HCT116 (cell line): ENCODE results near the gene CSTF2.

Experiments used
- CTCF ChIP-seq, 3 experiments: fragments of 200-600 bp in 1 of 3; sonication (generic) in 1 of 3; IDR thresholded peaks in 2 of 3; conservative IDR thresholded peaks in 1 of 3; 2 replicates each; pipeline ENCODE4 v1.5.1; 2012 to 2017; ENCODE audit warnings: low read depth in 2 of 3, low read length in 2 of 3, antibody characterized with exemption in 1 of 3, borderline replicate concordance in 1 of 3, control low read depth in 1 of 3, mild to moderate bottlenecking in 1 of 3, mixed read lengths in 1 of 3, mixed run types in 1 of 3, moderate library complexity in 1 of 3; ENCODE audit not compliant: insufficient read depth in 1 of 3
- EGR1 ChIP-seq: IDR thresholded peaks from 2 replicates; pipeline ENCODE4 v1.6.1; 2012; ENCODE audit warnings: low read depth
- EZH2 ChIP-seq: fragments of 200-600 bp; sonication (generic); IDR thresholded peaks from 2 replicates; pipeline ENCODE4 v1.6.1; 2017; ENCODE audit warnings: antibody characterized with exemption, mixed run types
- EZH2phosphoT487 ChIP-seq: fragments of 200-600 bp; IDR thresholded peaks from 2 replicates; pipeline ENCODE4 v1.6.1; 2018; ENCODE audit warnings: antibody characterized with exemption, borderline replicate concordance
- JUND ChIP-seq: IDR thresholded peaks from 2 replicates; pipeline ENCODE4 v1.6.1; 2012
- MAX ChIP-seq: IDR thresholded peaks from 2 replicates; pipeline ENCODE4 v1.6.1; 2012
- POLR2A ChIP-seq: IDR thresholded peaks from 2 replicates; pipeline ENCODE4 v1.7.0; 2011; ENCODE audit warnings: borderline replicate concordance; ENCODE audit not compliant: insufficient read depth, insufficient read length; ENCODE audit errors: extremely low read depth
- POLR2AphosphoS5 ChIP-seq: IDR thresholded peaks from 2 replicates; pipeline ENCODE4 v1.6.1; 2011; ENCODE audit warnings: mild to moderate bottlenecking, low read depth, low read length, moderate library complexity
- REST ChIP-seq: IDR thresholded peaks from 2 replicates; pipeline ENCODE4 v1.6.1; 2012; ENCODE audit warnings: low read depth
- ZNF274 ChIP-seq: fragments of 200-500 bp; sonication (Bioruptor generic); IDR thresholded peaks from 2 replicates; pipeline ENCODE4 v1.6.1; 2014; ENCODE audit warnings: mild to moderate bottlenecking, low read depth, low read length, inconsistent platforms

- TF ChIP-seq CTCF (IDR thresholded peaks at IDR 0.05 in 2 of 3, conservative IDR thresholded peaks at IDR 0.05 in 1 of 3; ENCODE audit: borderline replicate concordance in 1 of 3, insufficient read depth in 1 of 3, low read depth in 2 of 3, low read length in 2 of 3) (no peak), EZH2 (no peak), POLR2A (no peak), MAX (no peak), POLR2AphosphoS5 (no peak), EGR1 (no peak), REST (no peak), ZNF274 (no peak), EZH2phosphoT487 (no peak), JUND (no peak)
Measured at GRCh38 chrX:100871594-100872560, 51.7 kb downstream of the CSTF2 start.
